Left lung (tissue), 10 donors: Measurements from ENCODE around the gene TNIP1. TPM values are rescaled to one million over a fixed set of nuclear protein-coding genes. Genes with fewer than 3 reads are reported as not detected.

Experiments
- ATAC-seq: fragments of 200-7000 bp; cut with Tn5 transposase; one replicate; pipeline ENCODE4 v1.9.1; 2020; ENCODE audit warnings: moderate library complexity
- DNase-seq, 4 donors: peaks; one replicate each; pipeline ENCODE4 v3.0.0-alpha.2; 2013 to 2020
- H3K27ac ChIP-seq, 2 donors: fragments of 200-600 bp; sonication (generic) in 1 of 2; one replicate each; pipeline versions ENCODE4 v1.5.0 to v1.8.0; 2020 to 2021
- H3K27me3 ChIP-seq, 2 donors: fragments of 200-600 bp; sonication (generic) in 1 of 2; one replicate each; pipeline versions ENCODE4 v1.5.0 to v1.8.0; 2020 to 2021
- H3K36me3 ChIP-seq, 2 donors: fragments of 200-600 bp; sonication (generic) in 1 of 2; one replicate each; pipeline versions ENCODE4 v1.5.0 to v1.8.0; 2020 to 2021
- H3K4me1 ChIP-seq, 2 donors: fragments of 200-600 bp; one replicate each; pipeline ENCODE4 v1.8.0; 2021
- H3K4me3 ChIP-seq, 2 donors: fragments of 200-600 bp; sonication (generic) in 1 of 2; one replicate each; pipeline versions ENCODE4 v1.5.0 to v1.8.0; 2020 to 2021; ENCODE audit warnings: mild to moderate bottlenecking in 1 of 2
- H3K9me3 ChIP-seq, 2 donors: fragments of 200-600 bp; sonication (generic) in 1 of 2; one replicate each; pipeline versions ENCODE4 v1.5.0 to v1.8.0; 2020 to 2021
- CTCF ChIP-seq, 2 donors: fragments of 200-600 bp; sonication (generic) in 1 of 2; IDR thresholded peaks; one replicate each; pipeline versions ENCODE4 v1.5.0 to v1.8.0; 2021; ENCODE audit warnings: antibody characterized with exemption in 2 of 2
- intact Hi-C, 2 donors: fragments of 100-400 bp; cut with DNase I; formaldehyde crosslinking; loops; one replicate each; pipeline versions ENCODE4 v1.11.2 to v1.14.2; 2022
- polyA plus RNA-seq, 6 donors: library from polyadenylated mRNA; unstranded; fragments of 120-200 nt; gene quantifications; one replicate each; pipeline ENCODE4 v1.2.1, GENCODE V29; 2013; ENCODE audit not compliant: insufficient read length in 6 of 6
- total RNA-seq, 2 donors: library from RNA; stranded (reverse); fragmentation: NEBNext Ultra II Directional; extraction: Animal tissue kit (Norgen Biotek cat#: 25700); gene quantifications; one replicate each; pipeline ENCODE4 v1.2.1, GENCODE V29; 2021
- donor health status: DM: no; HTN: yes; CAD: no.
- donor health status: DM: no; HTN: no; CAD: no.

TNIP1 gene
- total and polyA plus RNA-seq, 8 donors, result 82.3 to 133 (median 84.2) TPM

GRCh38 chr5:151092762-151093161 is 11.9 kb upstream of the TNIP1 start:
- DNase-seq (peak in 1 of 4 donors; percentile 39), ATAC-seq (peak; percentile 55)
- no peaks in the 10 kb centered on the region for H3K9me3 ChIP-seq
- no peak overlapping the region for H3K4me3 ChIP-seq
- intact Hi-C loops, result no loop called here
- H3K4me1 ChIP-seq, result peaks cover 28 to 86% of the 10 kb centered on the region in 2 donors
- H3K27ac ChIP-seq, result peak overlapping the region in 1 of 2 donors; percentile 95
- no peak for TF ChIP-seq CTCF (IDR thresholded peaks at IDR 0.05)
- H3K36me3 ChIP-seq, result no peaks in the 10 kb centered on the region
- H3K27me3 ChIP-seq, result no peaks in the 10 kb centered on the region

GRCh38 chr5:151089726-151090125 is 8.9 kb upstream of the TNIP1 start:
- H3K4me3 ChIP-seq, result no peak overlapping the region
- peaks cover 45 to 86% of the 10 kb centered on the region in 2 donors for H3K4me1 ChIP-seq
- H3K36me3 ChIP-seq, result no peaks in the 10 kb centered on the region
- no peaks in the 10 kb centered on the region for H3K27me3 ChIP-seq
- TF ChIP-seq CTCF (IDR thresholded peaks at IDR 0.05), result no peak
- no peak overlapping the region for H3K27ac ChIP-seq
- no peak for DNase-seq
- no peak for ATAC-seq
- intact Hi-C loops, result no loop called here
- no peaks in the 10 kb centered on the region for H3K9me3 ChIP-seq

- H3K4me1 ChIP-seq, result peaks cover 37 to 86% of the 10 kb centered on the region in 2 donors
- TF ChIP-seq CTCF (IDR thresholded peaks at IDR 0.05), result no peak
Observed at GRCh38 chr5:151088986-151089385, 8.2 kb upstream of the TNIP1 start.

GRCh38 chr5:151087486-151087885 is 6.7 kb upstream of the TNIP1 start:
- no peak for TF ChIP-seq CTCF (IDR thresholded peaks at IDR 0.05)
- peaks cover 36 to 86% of the 10 kb centered on the region in 2 donors for H3K4me1 ChIP-seq
- H3K27me3 ChIP-seq, result no peaks in the 10 kb centered on the region
- intact Hi-C loops, result no loop called here
- H3K4me3 ChIP-seq, result peak overlapping the region in 1 of 2 donors; percentile 94
- H3K9me3 ChIP-seq, result no peaks in the 10 kb centered on the region
- no peak for ATAC-seq
- DNase-seq, result peak in 3 of 4 donors; percentile 27 to 87 (median 81)
- H3K27ac ChIP-seq, result peak overlapping the region in 1 of 2 donors; percentile 98
- H3K36me3 ChIP-seq, result no peaks in the 10 kb centered on the region

More at GRCh38 chr5:151088986-151089385, 8.2 kb upstream of the TNIP1 start:
- H3K27ac ChIP-seq, result no peak overlapping the region
- H3K36me3 ChIP-seq, result no peaks in the 10 kb centered on the region
- intact Hi-C loops, result no loop called here
- no peaks in the 10 kb centered on the region for H3K27me3 ChIP-seq
- H3K4me3 ChIP-seq, result no peak overlapping the region
- no peak for DNase-seq
- H3K9me3 ChIP-seq, result no peaks in the 10 kb centered on the region
- ATAC-seq, result no peak

- DNase-seq, result peak in 2 of 4 donors; percentile 39 to 87
- TF ChIP-seq CTCF (IDR thresholded peaks at IDR 0.05), result no peak
- Histone ChIP-seq H3K4me3 (peak overlapping the region in 1 of 2 donors; percentile 94), H3K27me3 (no peaks in the 10 kb centered on the region), H3K36me3 (no peaks in the 10 kb centered on the region), H3K9me3 (no peaks in the 10 kb centered on the region), H3K4me1 (peaks cover 42 to 87% of the 10 kb centered on the region in 2 donors), H3K27ac (peak overlapping the region; percentile 77 to 98)
- peak; percentile 42 for ATAC-seq
- intact Hi-C loops, result no loop called here
Observed at GRCh38 chr5:151086905-151087360, 6.1 kb upstream of the TNIP1 start.
